Stimulated activated naive CD8-positive, alpha-beta T cell treated with anti-CD3 and anti-CD28 coated beads, Interleukin-15, Interleukin-2, amounts not matched to agents 100 U/mL and 50 U/mL, for 24 hours (primary cell): Measurements from ENCODE around the gene OSBPL10.

Experiments
- ATAC-seq: fragments of 150-1000 bp; cut with Tn5 transposase; one replicate; pipeline ENCODE4 v1.10.0; 2021
- DNase-seq: peaks from one replicate; pipeline ENCODE4 v3.0.0; 2021

The OSBPL10 gene

GRCh38 chr3:31851278-31851677 is 129.8 kb downstream of the OSBPL10 start:
- DNase-seq, result no peak
- no peak for ATAC-seq

- ATAC-seq (no peak), DNase-seq (no peak)
Observed at GRCh38 chr3:31848911-31849310, 132.2 kb downstream of the OSBPL10 start.

GRCh38 chr3:31848163-31848818 is 132.8 kb downstream of the OSBPL10 start:
- no peak for DNase-seq
- ATAC-seq, result no peak

- DNase-seq, result no peak
- no peak for ATAC-seq
Observed at GRCh38 chr3:31847760-31848159, 133.3 kb downstream of the OSBPL10 start.

GRCh38 chr3:31841515-31841914 is 139.5 kb downstream of the OSBPL10 start:
- ATAC-seq, result no peak
- no peak for DNase-seq

- DNase-seq, result no peak
Observed at GRCh38 chr3:31840252-31840651, 140.8 kb downstream of the OSBPL10 start.

GRCh38 chr3:31839144-31839917 is 141.7 kb downstream of the OSBPL10 start:
- ATAC-seq (no peak), DNase-seq (no peak)

More at GRCh38 chr3:31840252-31840651, 140.8 kb downstream of the OSBPL10 start:
- ATAC-seq, result no peak

GRCh38 chr3:31836131-31837075 is 144.7 kb downstream of the OSBPL10 start:
- ATAC-seq (no peak), DNase-seq (no peak)

- ATAC-seq (no peak), DNase-seq (no peak)
Observed at GRCh38 chr3:31833391-31834190, 147.5 kb downstream of the OSBPL10 start.

GRCh38 chr3:31832551-31832950 is 148.5 kb downstream of the OSBPL10 start:
- no peak for DNase-seq

GRCh38 chr3:31831591-31831990 is 149.5 kb downstream of the OSBPL10 start:
- DNase-seq (no peak), ATAC-seq (no peak)

More at GRCh38 chr3:31832551-31832950, 148.5 kb downstream of the OSBPL10 start:
- ATAC-seq, result no peak

GRCh38 chr3:31829826-31830426 is 151.1 kb downstream of the OSBPL10 start:
- DNase-seq (no peak), ATAC-seq (no peak)

- no peak for ATAC-seq
Observed at GRCh38 chr3:31829010-31829409, 152.1 kb downstream of the OSBPL10 start.

GRCh38 chr3:31828007-31828406 is 153.1 kb downstream of the OSBPL10 start:
- ATAC-seq (no peak), DNase-seq (no peak)

More at GRCh38 chr3:31829010-31829409, 152.1 kb downstream of the OSBPL10 start:
- DNase-seq, result no peak

- ATAC-seq, result peak; percentile 61
Observed at GRCh38 chr3:31823184-31823583, 157.9 kb downstream of the OSBPL10 start.

GRCh38 chr3:31821118-31821517 is 159.9 kb downstream of the OSBPL10 start:
- no peak for DNase-seq
- no peak for ATAC-seq

More at GRCh38 chr3:31823184-31823583, 157.9 kb downstream of the OSBPL10 start:
- DNase-seq, result no peak

GRCh38 chr3:31819441-31819840 is 161.6 kb downstream of the OSBPL10 start:
- DNase-seq (no peak), ATAC-seq (no peak)

GRCh38 chr3:31817411-31817966 is 163.6 kb downstream of the OSBPL10 start:
- DNase-seq, result no peak
- ATAC-seq, result no peak

GRCh38 chr3:31815631-31816440 is 165.2 kb downstream of the OSBPL10 start:
- ATAC-seq (peak; percentile 26), DNase-seq (no peak)

GRCh38 chr3:31815006-31815405 is 166.1 kb downstream of the OSBPL10 start:
- ATAC-seq, result no peak

More at GRCh38 chr3:31815006-31815405, 166.1 kb downstream of the OSBPL10 start:
- no peak for DNase-seq
